ENCODE measurements around the gene BAHCC1.

- TF ChIP-seq POLR2A (IDR thresholded peaks at IDR 0.05), result no peak
- TF ChIP-seq, protein P1, sequence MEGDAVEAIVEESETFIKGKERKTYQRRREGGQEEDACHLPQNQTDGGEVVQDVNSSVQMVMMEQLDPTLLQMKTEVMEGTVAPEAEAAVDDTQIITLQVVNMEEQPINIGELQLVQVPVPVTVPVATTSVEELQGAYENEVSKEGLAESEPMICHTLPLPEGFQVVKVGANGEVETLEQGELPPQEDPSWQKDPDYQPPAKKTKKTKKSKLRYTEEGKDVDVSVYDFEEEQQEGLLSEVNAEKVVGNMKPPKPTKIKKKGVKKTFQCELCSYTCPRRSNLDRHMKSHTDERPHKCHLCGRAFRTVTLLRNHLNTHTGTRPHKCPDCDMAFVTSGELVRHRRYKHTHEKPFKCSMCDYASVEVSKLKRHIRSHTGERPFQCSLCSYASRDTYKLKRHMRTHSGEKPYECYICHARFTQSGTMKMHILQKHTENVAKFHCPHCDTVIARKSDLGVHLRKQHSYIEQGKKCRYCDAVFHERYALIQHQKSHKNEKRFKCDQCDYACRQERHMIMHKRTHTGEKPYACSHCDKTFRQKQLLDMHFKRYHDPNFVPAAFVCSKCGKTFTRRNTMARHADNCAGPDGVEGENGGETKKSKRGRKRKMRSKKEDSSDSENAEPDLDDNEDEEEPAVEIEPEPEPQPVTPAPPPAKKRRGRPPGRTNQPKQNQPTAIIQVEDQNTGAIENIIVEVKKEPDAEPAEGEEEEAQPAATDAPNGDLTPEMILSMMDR (IDR thresholded peaks at IDR 0.05), result no peak
- no peak for TF ChIP-seq POLR2AphosphoS5 (IDR thresholded peaks at IDR 0.05)
These were observed 32.9 kb downstream of the BAHCC1 start for GRCh38 chr17:81428121-81428515.
